HL-60/S4 treated with retinoic acid at 250 ng/mL for 4 days and 3 days (cell line): Measurements from ENCODE around the gene APBA3.

Source experiments
- in situ Hi-C: fragments of 300-500 bp; cut with MboI; formaldehyde crosslinking; loops from 2 replicates; pipeline ENCODE4 v1.7.0; 2022; ENCODE audit warnings: low sequenced_read_pairs

The APBA3 gene

GRCh38 chr19:3788996-3789778 lies 27.7 kb upstream of the APBA3 start:
- in situ Hi-C loops, result no loop called here

- in situ Hi-C loops, result no loop called here
These were observed 24.7 kb upstream of the APBA3 start, which contains the start of gene MATK for GRCh38 chr19:3785938-3786824. MATK (minus strand) TSS chr19:3786381; CDS start chr19:3785135, 1,246 bp downstream.

GRCh38 chr19:3785451-3785937 lies 24.0 kb upstream of the APBA3 start:
- in situ Hi-C loops, result no loop called here

- in situ Hi-C loops, result no loop called here
These were observed 23.3 kb upstream of the APBA3 start for GRCh38 chr19:3784607-3785450.

GRCh38 chr19:3783660-3784584 lies 22.4 kb upstream of the APBA3 start:
- in situ Hi-C loops, result no loop called here

- in situ Hi-C loops, result no loop called here
These were observed 21.4 kb upstream of the APBA3 start for GRCh38 chr19:3782903-3783302.

- in situ Hi-C loops, result no loop called here
These were observed 20.8 kb upstream of the APBA3 start for GRCh38 chr19:3782330-3782729.

GRCh38 chr19:3781603-3782002 lies 20.1 kb upstream of the APBA3 start:
- in situ Hi-C loops, result no loop called here

DNA sequence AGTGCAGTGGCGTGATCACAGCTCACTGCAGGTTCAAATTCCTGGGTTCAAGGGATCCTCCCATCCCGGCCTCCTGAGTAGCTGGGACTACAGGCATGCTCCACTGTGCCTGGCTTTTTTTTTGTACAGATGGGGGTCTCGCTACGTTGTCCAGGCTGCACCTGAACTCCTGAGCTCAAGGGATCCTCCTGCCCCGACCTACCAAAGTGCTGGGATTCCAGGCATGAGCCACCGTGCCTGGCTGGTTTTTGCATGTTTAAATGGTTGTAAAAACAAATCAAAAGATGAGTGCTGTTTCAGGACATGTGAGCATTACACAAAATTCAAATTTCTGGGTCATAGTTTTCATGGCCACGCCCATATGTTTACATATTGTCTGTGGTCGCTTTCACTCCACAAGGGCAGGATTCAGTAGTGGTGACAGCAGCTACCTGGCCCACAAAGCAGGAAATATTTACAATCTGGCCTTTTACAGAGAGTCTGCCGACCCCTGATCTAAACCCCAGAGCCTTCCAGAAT lies 19.4 kb upstream of the APBA3 start:
- in situ Hi-C loops, result no loop called here

- in situ Hi-C loops, result no loop called here
These were observed 17.6 kb upstream of the APBA3 start for GRCh38 chr19:3778899-3779723.

DNA sequence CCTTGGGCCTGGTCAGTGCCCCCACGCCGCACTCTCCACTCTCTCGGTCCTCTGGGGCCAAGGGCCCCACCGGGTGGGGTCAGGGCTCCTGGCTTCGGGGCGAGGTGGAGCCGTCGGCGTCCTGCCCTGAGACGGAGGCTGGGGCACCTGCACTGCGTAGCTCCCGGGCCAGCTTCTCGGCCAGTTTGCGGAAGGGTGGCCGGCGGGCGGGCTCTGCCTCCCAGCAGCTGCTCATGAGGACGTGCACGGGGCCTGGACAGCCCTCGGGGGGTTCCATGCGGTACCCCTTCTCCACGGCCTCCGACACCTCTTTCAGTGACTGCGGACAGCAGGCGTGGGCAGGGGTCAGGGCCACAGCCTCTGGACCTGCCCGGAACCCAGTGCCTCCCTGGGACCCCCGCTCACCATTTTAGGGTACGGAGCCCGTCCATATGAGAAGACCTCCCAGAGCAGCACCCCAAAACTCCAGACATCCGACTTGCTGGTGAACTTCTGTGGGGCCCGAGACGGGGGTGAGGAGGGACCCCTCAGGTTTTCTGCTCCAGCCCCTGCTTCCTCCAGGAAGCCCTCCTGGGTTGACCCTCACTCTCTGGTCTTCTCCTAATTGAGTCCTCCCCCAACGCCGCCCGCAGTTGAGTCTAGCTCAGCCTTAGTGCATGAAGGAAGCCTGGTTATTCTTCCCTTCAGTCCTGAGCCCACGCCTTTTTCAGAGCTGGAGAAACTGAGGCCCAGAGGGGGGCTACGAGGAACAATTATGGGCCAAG lies 16.8 kb upstream of the APBA3 start:
- in situ Hi-C loops, result no loop called here

DNA sequence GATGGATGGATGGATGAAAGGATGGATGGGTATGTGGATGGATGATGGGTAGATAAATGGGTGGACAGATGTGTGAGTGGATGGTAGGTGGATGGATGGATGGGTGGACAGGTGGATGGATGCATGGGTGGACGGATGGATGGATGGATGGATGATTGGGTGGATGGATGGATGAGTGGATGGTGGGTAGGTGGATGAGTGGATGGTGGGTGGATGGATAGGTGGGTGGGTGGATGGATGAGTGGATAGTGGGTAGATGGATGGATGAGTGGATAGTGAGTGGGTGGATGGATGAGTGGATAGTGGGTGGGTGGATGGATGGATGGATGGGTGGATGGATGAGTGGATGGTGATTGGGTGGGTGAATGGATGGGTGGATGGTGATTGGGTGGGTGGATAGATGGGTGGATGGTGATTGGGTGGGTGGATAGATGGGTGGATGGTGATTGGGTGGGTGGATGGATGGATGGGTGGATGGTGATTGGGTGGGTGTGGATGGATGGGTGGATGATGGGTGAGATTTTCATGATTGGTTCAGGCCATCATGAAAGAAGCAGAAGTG lies 15.1 kb upstream of the APBA3 start:
- in situ Hi-C loops, result no loop called here

GRCh38 chr19:3775831-3776230 lies 14.3 kb upstream of the APBA3 start:
- in situ Hi-C loops, result no loop called here

GRCh38 chr19:3775374-3775711 lies 13.9 kb upstream of the APBA3 start:
- in situ Hi-C loops, result no loop called here

DNA sequence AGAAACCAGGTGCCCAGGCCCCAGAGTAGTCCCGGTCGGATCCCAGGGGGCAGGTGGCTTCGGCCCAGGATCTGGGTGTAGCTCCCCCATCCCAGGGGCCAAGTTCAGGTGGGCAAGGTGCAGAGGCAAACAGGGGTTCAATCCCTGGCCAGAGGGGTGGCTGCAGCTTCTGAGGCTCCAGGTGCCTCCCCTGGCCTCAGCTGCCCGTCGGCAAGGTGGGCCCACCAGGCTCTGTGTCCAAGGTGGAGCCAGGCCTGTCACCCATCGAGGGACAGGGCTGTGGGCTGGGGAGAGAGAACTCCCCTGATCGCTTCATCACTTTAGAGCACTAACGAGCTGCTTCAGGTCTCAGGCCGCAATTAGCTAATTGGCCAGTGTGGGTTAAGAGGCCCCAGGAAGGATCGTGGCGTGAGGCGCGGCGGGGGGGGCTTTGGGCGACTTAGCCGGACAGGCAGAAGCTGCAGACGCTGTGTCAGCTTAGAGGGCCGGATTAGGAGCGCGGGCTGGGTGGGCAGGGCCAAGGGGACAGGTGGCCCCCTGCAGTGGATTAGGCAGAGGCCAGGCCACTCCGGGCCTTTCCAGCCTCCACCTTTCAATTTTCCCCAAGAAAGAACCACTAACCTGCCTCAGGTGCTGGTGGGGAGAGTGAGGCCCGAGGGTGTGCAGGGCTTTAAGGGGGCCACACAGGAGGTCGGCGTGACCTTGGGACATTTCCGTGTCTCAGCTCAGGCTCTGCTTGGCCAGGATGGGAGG lies 13.3 kb upstream of the APBA3 start:
- in situ Hi-C loops, result no loop called here

DNA sequence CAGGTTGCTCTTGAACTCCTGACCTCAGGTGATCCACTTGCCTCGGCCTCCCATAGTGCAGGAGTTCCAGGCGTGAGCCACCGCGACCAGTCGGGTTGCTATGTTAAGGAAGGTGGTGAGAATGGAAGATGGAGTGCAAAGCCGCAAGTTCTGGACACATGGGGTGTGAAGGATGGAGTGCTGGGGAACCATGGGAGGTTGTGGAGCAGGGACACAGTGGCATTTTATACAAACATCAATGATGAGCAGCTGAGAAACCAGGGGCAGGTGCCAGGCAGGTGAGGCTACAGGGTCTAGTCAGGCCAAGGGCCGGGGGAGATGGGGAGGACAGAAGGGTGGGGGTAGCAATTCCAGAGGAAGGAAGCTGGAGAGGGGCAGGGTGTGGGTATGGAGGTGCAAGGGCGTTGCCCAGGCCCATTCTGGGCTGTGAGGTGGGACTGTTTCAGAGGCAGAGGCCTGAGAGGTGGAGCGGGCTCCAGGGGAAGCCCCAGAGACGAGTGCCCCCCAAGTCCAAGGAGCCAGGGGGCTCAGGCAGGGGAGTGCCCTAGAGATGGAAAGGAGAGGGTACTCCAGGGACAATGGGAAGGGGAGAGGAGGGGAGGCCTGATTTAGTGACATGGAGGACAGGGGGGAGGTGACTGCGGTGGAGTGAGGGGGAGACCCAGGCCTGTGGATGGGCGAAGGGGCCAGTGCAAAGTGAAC lies 12.5 kb upstream of the APBA3 start:
- in situ Hi-C loops, result no loop called here
